Measurements from ENCODE around the gene STARD13.

STARD13 gene

GRCh38 chr13:33076001-33076992 is 209.3 kb downstream of the STARD13 start:
- DNase-seq: no peak

GRCh38 chr13:33073338-33073737 is 212.2 kb downstream of the STARD13 start:
- no peak for DNase-seq

- DNase-seq: no peak
Measured at GRCh38 chr13:33072759-33073158, 212.8 kb downstream of the STARD13 start.

DNA sequence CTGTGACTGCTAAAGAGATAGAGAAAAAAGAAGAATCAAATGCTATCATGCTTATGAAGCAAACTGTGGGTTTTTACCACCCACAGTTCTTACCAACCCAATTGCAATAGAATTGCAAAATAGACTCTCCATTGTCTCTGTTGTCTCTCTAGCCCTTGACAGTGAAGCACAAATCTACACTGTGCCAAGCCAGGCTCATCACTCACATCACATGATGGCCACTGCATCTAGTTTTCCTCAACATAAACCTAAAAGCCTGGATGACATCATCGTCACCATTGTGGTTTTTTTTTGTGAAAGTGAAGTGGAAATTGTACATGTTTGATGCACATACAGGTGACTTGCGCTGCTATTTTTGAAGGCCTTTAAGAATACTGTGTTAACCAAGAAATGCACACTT is 213.3 kb downstream of the STARD13 start:
- no peak for DNase-seq

GRCh38 chr13:33070713-33071112 is 214.8 kb downstream of the STARD13 start:
- no peak for DNase-seq

- no peak for DNase-seq
Measured at GRCh38 chr13:33069365-33069764, 216.2 kb downstream of the STARD13 start.

GRCh38 chr13:33066329-33066728 is 219.2 kb downstream of the STARD13 start:
- DNase-seq: no peak

DNA sequence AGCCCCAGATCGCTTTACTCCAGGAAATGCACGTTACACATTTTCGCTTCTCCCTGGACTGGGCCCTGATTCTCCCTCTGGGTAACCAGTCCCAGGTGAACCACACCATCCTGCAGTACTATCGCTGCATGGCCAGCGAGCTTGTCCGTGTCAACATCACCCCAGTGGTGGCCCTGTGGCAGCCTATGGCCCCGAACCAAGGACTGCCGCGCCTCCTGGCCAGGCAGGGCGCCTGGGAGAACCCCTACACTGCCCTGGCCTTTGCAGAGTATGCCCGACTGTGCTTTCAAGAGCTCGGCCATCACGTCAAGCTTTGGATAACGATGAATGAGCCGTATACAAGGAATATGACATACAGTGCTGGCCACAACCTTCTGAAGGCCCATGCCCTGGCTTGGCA is 224.7 kb downstream of the STARD13 start:
- no peak for DNase-seq

DNA sequence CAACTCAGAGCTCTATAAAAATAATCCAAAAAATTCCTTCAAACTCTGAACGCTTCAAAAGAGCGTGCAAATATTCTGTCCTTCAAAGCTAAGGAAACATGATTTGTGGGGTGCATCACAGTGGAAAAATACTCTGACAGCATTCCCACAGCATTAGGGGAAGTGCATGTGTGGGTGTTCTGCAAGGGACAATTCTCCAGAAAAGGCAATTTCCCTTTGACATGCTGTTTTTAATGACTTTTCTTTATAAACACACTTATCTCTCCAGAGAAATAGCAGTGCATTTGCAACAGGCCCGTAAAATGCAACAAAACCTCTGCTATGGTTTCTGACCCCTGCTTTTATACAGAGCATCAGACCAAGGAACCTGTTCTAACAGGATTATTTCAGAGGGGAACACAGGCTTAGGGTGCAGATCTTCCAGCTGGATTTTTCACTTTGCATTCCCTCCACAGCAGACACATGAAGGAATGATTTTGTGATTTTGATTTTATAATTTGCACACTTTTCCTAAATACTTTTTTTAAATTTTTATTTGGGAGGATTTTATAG is 226.7 kb downstream of the STARD13 start:
- DNase-seq: no peak

DNA sequence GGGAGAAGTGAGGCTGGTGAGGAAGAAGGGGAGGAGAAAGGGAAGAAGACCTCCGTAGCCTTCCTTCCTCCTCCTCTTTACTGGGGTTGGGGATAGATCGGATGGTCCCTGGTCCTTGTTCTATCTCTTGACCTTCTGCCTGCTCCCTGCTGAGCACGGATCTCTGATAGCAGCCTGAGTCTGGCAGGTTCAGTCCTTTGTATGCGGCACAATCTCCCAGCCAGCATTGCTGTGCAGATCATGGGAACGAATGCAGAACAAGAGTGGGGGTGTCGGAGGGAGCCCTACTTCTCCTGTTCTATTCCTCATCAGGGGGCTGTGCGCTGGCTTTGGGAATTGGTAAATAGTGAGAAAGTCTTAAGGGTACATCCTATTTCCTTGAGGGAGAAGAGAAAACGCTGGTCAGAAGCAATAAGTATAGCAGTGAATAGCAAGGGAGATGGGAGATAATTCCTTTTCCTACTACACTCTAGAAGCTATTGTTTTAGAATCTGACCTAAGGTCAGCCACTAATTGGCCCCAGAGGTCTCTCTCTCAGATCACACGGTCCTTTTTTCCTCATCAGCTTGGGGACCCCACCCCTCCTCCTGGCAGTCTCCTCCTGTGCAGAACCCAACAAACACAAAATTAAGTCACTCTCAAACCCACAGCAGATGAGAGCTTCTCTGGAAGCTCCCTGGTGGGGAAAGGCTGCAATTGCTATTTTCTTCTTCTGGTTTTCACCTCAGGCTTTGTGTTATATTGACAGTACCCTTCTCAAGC is 228.4 kb downstream of the STARD13 start:
- DNase-seq: no peak

DNA sequence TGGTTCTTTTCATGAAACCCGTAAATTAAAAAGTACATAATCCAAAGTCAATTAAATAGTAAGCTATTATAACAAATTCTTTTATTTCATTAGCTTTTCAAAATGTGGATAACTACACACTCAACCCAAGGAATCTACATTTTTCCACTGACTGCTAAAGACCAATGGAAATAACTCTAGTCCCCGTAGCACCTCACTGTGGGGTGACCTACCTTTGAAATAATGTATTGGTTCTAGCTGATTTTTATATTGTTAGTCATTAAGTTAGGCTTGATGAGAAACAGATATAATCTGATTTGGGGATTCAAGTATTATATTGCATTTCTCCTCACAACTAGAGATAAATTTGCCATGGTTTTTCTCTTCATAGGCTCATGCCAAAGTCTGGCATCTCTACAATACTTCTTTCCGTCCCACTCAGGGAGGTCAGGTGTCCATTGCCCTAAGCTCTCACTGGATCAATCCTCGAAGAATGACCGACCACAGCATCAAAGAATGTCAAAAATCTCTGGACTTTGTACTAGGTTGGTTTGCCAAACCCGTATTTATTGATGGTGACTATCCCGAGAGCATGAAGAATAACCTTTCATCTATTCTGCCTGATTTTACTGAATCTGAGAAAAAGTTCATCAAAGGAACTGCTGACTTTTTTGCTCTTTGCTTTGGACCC is 232.0 kb downstream of the STARD13 start:
- DNase-seq: no peak

Data from DMS79 (cell line).